Measurements from ENCODE around the gene RNASE8. TPM values are rescaled to one million over a fixed set of nuclear protein-coding genes. Genes with fewer than 3 reads are reported as not detected.
"Not testable (repeated sequence)": the region's sequence is repeated elsewhere in the genome, so short reads cannot be mapped to it uniquely, and the experiment has no call there.

Gene RNASE8
- total RNA-seq, 1 experiment from 2014 or later: not detected

- no peak for DNase-seq (ENCODE audit: low spot score)
Measured at GRCh38 chr14:21029917-21030316, 27.7 kb upstream of the RNASE8 start, which contains the start of gene TPPP2. TSS of gene TPPP2 (plus strand) at chr14:21030217. CDS start at chr14:21030582, 365 bp downstream.

GRCh38 chr14:21030531-21030930 lies 27.1 kb upstream of the RNASE8 start:
- DNase-seq (ENCODE audit: low spot score): no peak

DNA sequence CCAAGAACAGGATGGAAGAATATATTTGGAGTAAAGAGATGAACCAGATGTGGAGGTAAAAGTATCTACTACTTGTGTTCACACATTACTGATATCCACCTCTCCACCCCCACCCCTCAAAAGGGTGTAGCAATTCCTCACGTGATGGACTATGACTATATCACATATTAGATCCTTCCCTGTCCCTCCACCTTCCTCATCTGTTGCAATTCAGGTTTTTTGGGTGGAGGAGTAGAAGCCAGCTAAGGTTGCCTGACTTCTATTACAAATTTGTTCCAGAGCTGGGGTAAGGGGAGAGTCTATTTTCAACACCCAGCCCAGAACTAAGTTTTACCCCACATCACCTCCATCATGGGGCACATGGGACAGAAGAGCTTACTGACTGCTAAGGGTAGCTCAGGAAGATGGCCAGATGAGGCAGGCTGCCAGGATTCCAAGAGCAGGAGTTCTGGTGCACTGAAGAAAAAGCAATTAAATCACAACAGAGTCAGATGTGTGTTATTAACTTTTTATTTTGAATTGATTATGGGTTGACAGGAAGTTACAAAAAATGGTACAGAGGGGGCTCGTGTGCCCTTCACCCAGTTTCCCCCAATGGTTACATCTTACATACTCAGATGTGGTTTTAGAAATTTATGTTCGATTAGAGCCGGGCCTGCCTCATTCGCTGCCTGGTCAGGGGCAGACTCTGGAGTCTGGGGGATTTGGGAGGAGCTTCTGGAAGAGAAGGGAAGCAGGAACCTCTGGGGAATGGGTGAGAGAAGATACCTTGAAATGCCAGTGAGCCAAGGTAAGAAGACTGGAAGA lies 25.1 kb upstream of the RNASE8 start:
- no peak for DNase-seq (ENCODE audit: low spot score)

DNA sequence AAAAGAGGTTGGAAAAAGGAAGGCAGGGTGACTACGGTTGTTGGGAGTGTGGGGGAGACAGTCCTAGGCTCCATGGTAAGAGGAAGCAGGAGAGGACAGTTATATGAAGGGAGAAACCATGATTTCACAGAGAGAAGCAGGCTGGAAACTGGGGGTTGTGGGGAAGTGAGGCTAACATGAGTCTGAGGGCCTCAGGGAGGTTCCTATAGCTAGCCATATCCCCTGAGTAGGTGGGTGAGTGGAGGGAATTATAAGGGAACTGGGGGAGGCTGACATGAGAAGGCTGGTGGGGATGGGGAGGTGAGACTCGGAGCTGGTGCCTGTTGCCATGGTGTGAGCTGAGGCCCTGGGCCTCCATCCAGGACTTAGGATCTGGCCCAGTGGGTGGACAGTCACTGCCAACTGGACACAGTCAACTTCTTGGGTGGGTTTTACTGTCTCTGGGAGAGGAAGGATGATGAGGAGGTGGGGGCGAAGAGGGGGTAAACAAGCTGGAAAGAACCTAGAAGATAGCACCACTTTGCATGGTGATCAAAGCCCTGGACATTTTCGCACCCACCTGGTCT lies 24.4 kb upstream of the RNASE8 start:
- no peak for DNase-seq (ENCODE audit: low spot score)

DNA sequence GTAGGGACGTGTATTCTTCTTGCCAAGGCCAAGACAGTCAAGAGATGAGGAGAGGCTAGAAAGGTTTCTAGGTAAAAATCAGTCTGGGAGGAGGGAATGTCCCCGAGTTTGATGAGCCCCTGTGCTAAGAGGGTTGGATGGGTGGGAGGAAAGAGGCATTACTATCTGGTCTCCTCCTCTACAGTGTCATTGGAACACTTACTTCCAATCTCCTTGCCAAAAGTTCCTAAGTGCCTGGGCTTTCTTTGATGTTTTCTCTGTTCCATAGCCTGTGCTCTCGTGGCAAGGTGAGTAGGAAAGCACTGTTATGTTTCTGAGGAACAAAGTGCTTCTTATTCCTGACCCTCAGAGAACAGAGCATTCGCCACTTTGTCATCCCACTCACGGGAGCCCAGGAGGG lies 22.9 kb upstream of the RNASE8 start, which contains the start of gene RNASE13:
Gene RNASE13 (minus strand): TSS at position 101 of the 400 bp plus-strand sequence. CDS start 519 bp downstream, outside the sequence.
- DNase-seq (ENCODE audit: low spot score): no peak

DNA sequence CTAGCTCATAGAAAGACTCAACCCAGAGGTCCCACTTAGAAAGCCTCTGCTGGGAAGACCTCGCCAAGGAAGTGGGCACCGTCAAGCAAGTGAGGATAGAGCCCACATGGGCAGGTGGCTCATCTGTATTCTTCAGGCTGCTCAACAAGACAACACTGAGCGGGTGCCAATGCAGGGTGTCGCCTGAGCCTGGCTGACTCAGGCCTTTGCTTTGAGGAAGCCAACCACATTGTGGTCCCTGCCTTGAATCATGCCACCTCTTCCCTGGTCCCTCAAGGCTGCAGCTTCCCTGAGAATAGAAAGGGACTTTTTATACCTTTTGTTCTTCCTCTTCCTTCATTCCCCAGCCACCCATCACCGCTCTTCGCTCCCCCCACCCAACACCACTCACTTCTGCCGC lies 20.9 kb upstream of the RNASE8 start:
- DNase-seq (ENCODE audit: low spot score): no peak

DNA sequence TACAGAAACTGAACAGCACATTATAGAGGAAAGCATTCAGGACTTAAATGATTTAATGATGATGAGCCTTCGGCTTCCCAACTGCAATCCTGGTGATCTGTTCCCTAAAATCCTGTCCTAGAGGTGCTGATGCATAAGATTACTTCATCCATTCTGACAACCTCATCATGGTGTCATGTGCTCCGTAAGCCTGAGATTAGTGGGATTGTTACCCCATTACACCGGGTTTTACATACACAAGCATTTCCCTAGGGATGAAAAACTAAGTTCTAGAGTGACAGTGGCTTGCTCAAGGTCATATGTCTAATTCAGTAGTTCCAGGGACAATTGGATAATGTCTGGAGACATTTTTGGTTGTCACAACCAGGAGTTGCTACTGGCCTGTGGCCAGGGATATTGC lies 20.5 kb upstream of the RNASE8 start:
- DNase-seq (ENCODE audit: low spot score): no peak

DNA sequence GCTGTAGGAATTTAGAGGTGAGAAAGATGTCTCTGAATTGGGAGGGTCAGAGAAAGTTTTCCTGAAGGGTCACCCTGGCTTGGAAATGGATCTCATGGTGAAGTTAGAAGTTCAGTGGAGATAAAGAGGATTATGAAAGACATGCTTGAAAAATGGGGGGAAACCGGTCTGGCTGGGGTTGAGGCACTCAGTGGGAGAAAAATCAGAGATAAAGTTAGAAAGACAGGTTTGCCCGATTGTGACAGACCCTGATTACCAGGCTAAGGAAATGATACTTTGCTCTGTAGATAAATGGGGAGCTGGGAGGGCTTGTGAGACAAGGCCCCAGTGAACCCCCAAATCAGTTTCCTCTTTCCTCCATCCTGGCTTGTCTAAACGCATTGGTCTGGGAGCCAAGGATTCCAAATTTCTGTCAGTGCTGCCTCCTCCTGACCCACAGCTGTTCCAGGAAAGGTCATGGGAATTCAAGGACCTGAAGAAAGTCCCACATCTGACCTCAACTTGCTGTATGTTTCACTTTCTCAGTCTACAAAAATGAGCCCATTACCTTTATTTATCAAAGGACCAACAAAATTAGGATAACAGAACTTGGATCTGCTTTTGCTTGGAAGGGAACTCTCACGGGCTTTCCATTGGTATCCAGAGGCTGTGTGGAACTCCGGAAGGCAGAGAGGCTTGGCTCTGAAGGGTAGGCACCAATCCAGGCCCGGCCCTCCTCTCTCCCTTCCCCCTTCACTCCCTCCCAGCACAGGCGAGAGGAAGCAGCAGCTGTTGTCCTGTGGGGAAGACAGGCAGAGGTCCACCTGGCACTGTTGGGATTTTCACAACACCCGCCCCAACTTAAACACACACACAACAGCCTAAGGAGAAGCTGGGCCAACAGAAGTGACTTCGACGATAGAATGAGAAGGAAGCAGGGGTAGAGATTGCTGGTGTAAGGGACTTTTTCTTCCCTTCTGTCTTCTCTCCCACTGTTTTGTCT lies 18.9 kb upstream of the RNASE8 start:
- DNase-seq (ENCODE audit: low spot score): no peak

GRCh38 chr14:21039585-21040369 lies 17.8 kb upstream of the RNASE8 start:
- DNase-seq (ENCODE audit: low spot score): peak; percentile 58

GRCh38 chr14:21040370-21040925 lies 17.2 kb upstream of the RNASE8 start:
- DNase-seq (ENCODE audit: low spot score): no peak

GRCh38 chr14:21040941-21041340 lies 16.7 kb upstream of the RNASE8 start:
- not testable (repeated sequence) for DNase-seq (ENCODE audit: low spot score)

- no peak for DNase-seq (ENCODE audit: low spot score)
Measured at GRCh38 chr14:21041676-21042433, 15.8 kb upstream of the RNASE8 start, which contains the start of gene RNASE7. TSS of gene RNASE7 (plus strand) at chr14:21042362. CDS start at chr14:21042993, 631 bp downstream.

DNA sequence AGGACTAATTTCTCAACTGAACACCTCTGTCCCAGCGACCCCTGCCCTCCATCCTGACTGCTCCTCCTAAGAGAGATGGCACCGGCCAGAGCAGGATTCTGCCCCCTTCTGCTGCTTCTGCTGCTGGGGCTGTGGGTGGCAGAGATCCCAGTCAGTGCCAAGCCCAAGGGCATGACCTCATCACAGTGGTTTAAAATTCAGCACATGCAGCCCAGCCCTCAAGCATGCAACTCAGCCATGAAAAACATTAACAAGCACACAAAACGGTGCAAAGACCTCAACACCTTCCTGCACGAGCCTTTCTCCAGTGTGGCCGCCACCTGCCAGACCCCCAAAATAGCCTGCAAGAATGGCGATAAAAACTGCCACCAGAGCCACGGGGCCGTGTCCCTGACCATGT lies 14.7 kb upstream of the RNASE8 start:
- no peak for DNase-seq (ENCODE audit: low spot score)

DNA sequence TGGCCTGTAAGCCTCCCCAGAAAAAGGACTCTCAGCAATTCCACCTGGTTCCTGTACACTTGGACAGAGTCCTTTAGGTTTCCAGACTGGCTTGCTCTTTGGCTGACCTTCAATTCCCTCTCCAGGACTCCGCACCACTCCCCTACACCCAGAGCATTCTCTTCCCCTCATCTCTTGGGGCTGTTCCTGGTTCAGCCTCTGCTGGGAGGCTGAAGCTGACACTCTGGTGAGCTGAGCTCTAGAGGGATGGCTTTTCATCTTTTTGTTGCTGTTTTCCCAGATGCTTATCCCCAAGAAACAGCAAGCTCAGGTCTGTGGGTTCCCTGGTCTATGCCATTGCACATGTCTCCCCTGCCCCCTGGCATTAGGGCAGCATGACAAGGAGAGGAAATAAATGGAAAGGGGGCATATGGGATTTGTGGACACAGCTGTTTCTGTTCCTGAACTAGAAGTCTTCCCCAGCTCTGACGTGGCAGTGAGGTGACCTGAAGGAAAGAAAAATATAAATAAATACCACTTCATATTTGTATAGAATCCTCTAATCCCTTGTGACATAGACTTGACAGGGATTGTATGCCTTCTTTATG lies 14.1 kb upstream of the RNASE8 start:
- DNase-seq (ENCODE audit: low spot score): no peak

- no peak for DNase-seq (ENCODE audit: low spot score)
Measured at GRCh38 chr14:21043974-21044618, 13.5 kb upstream of the RNASE8 start.

- no peak for DNase-seq (ENCODE audit: low spot score)
Measured at GRCh38 chr14:21047378-21047781, 10.2 kb upstream of the RNASE8 start.

- no peak for DNase-seq (ENCODE audit: low spot score)
Measured at GRCh38 chr14:21048638-21049037, 9.0 kb upstream of the RNASE8 start.

DNA sequence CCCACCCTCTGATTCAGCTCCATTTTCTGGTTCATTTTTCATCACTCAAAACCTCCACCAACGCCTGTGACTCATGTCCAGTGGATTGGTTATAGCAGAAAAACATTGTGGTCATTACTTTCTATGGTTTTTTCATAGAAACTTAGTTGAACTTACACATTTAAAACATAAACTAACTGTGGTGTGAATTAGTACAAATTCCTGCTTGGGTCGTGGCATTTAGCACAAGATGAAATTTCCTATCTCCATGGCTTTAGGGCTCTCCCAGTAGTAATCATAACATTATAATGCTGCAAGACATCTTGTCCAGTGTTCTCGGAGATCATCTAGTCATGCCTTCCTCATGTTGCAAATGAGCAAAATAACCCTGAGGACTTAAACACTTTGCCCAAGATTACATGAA lies 8.3 kb upstream of the RNASE8 start:
- DNase-seq (ENCODE audit: low spot score): no peak

GRCh38 chr14:21050597-21050996 lies 7.0 kb upstream of the RNASE8 start:
- no peak for DNase-seq (ENCODE audit: low spot score)

All from HT-29 (cell line).